AG08396 (cell line): Measurements from ENCODE around the gene CDC27.
A peak's percentile ranks its signal among the peaks of the same experiment; 100 is the strongest.
"Not testable (repeated sequence)": the region's sequence is repeated elsewhere in the genome, so short reads cannot be mapped to it uniquely, and the experiment has no call there.

ENCODE experiments used
- DNase-seq: peaks from one replicate; pipeline ENCODE4 v3.0.0; 2012; ENCODE audit warnings: low spot score, mixed read lengths

CDC27 gene

DNA sequence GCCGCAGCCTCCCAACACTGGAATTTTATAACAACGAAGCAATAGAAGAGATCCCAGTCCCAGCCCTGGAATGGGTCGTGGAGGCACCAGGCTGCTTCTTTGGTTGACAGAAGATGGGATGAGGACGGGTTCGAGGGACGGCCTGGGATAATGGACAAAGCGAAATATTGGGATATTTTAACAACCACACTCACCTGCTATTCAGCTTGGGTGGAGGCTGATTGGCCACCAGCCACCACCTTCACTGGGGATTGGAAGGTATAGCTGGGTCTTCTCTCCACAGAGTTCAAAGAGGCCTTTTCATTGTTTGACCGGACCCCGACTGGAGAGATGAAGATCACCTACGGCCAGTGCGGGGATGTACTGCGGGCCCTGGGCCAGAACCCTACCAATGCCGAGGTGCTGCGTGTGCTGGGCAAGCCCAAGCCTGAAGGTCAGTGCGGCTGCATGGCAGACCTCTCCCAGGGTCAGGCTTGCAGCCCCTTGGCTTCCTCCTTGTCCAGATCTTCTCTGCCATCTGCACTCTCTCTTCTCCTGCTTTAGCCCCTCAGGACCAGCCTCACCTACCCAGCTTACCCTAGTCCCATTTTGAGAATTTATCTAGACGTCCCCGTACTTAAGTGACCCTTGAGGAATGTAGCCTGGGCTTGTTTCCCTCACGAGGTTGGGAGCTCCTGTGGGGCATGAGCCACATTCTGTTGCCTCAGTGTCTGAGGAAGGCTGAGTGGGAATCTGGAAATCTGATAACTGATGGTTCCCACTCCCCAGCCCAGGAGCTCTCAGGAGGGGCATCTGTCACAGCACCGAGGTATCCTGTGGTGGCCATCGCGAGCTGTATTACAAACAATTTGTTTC is 30.8 kb upstream of the CDC27 start:
- DNase-seq: no peak

DNA sequence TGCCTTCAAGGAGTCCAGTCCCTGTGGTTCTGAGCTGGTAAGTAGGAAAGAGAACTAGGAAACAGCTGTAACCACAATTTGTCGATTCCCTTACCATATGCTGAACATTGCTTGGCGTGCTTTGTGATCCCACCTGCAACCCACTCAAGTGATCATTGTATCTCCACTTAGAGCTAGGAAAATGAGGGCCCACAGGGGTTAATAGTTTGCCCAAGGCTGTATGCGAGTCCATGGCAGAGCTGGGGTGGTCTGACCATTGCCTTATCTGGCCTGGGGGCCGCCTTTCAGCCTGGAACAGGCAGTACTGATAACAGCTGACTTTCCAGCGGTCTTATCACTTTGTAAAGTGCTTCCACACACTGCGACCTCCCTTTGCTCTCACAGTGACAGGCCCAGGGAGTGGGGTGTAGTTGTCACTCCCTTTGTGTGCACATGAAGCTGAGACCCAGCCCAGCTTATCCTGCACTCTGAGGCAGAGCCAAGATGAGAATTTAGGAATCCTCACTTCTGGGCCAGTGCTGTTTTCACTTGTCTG is 29.9 kb upstream of the CDC27 start:
- DNase-seq: no peak

DNA sequence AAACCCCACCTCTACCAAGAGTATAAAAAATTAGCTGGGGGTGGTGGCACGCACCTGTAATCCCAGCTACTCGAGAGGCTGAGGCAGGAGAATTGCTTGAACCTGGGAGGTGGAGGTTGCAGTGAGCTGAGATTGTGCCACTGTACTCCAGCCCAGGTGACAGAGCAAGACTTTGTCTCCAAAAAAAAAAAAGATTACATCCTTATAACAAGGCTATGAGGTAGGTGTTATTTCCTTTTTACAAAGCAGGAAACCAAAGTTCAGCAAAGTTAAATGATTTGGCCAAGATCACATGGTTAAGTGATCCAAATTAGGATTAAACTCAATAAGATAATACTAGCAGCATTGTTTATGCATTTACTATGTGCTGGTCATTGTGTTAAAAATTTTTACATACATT is 28.2 kb upstream of the CDC27 start:
- not testable (repeated sequence) for DNase-seq

DNA sequence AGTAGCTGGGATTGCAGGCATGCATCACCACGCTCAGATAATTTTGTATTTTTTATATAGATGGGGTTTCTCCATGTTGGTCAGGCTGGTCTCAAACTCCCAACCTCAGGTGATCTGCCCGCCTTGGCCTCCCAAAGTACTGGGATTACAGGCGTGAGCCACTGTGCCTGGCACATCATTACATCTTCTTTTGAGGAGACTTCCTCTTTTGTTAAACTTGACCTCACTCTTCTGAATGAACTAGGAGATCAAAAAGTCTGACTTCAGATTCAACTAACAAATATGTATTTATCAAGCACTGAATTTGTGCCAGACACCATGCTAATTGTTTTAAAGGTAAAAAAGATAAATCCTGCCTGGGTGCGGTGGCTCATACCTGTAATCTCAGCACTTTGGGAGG is 27.7 kb upstream of the CDC27 start:
- not testable (repeated sequence) for DNase-seq

DNA sequence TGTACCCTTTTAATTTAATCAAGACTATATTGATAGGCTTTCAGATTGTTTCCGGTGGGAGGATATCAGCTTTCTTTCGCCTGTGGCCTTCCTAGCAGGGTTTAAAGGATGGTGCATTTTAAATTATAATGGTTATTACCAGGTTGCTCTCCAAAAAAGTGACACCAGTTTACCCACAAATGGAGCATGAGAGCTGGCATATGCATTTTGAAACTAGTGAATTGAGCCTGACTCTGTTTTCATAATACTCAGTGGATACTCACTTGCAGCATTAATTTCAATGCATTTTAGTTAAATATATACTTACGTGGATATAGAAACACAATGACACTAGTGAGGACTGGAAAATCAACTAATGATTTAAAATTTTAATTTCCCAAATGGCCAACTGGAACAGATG is 25.8 kb upstream of the CDC27 start:
- DNase-seq: no peak

DNA sequence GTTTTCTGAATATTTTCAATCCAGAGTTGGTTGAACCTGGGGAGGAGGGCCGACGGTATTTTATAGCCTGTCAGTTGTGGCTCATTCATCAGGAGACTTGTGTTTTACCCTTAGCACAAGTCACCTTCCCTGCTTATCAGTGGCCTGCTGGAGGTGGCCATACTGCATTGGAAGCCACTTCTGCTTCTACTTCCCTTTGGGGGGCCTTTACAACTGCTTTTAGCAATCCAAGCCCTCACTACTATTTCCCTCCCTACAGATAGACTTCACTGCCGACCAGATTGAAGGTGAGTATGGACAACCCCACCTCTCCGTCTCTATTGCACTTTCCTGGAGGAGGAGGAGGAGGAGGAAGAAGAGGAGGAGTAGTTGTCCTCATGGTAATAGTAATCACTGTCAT is 24.4 kb upstream of the CDC27 start:
- DNase-seq: no peak

DNA sequence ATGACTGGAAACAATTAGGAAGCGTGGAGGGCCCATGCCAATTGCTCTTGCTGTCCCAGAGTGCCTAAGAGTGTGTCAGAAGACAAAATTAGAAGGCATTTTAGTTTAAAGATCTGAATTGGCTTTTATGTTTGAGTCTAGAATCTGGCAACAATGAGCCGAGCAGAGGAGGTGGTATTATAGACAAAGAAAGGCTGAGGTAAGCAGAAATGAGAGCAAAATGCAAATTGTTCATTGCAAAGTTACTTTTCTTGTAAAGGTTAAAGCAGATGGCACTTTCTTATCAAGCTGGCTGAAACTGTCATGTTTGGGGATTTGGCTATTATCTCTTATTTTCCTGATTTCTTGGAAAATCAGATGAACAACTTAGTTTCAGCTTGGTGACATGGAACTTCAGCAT is 23.4 kb upstream of the CDC27 start:
- DNase-seq: no peak

DNA sequence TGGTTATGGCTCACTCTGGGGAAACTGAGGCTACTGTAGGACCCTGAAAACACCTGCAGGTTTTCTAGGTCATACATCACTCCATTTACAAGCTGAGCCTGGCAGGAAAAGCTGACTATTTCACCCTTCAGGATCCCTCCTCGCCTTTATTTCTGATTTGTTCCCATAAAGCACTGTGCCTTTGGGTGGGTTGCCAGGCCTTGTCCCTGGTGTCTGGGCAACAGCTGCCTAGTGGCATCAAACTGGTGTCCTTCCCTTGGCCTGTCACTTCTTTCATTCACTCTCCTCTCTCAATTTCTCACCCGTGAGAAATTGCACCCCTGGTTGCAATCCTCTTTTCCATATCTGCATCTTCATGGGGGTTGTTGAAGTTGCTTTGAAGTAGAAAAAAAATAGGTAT is 21.7 kb upstream of the CDC27 start:
- DNase-seq: no peak

DNA sequence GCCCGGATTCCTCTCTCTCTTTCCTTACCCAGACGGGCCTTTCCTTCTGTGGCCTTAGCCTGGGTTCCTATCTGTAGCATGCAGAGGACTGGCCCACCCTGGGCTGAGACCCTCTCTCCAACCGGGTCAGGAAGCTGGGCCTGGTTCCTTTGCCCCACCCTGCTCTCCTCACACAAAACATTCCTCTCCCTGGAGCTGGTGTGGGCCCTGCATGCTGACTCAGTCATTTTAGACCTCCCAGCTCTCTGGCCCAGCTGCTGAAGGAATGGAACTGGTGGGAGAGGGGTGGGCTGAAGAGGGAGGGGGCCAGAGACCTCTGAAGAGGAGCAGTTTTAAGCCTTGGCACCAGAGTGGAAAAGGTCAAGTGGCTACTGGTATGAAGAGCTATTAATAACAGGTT is 21.0 kb upstream of the CDC27 start:
- no peak for DNase-seq

DNA sequence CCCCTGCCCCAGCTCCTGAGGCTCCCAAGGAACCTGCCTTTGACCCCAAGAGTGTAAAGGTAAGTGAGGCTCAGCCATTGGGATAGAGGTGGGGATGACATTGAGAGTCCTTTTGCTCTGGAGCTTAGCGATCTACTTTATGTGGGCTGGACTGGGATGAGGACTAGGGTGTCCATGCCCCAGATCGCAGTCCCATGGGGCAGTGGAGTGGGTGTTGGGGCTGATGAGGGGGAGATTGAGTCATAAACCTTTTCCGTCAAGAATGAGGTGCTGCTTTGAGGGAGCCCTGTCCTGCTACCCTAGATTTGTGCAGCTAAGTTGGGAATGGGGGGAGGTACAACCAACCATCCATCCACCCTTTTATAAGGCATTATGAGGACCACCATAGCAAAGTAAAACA is 20.4 kb upstream of the CDC27 start:
- no peak for DNase-seq

DNA sequence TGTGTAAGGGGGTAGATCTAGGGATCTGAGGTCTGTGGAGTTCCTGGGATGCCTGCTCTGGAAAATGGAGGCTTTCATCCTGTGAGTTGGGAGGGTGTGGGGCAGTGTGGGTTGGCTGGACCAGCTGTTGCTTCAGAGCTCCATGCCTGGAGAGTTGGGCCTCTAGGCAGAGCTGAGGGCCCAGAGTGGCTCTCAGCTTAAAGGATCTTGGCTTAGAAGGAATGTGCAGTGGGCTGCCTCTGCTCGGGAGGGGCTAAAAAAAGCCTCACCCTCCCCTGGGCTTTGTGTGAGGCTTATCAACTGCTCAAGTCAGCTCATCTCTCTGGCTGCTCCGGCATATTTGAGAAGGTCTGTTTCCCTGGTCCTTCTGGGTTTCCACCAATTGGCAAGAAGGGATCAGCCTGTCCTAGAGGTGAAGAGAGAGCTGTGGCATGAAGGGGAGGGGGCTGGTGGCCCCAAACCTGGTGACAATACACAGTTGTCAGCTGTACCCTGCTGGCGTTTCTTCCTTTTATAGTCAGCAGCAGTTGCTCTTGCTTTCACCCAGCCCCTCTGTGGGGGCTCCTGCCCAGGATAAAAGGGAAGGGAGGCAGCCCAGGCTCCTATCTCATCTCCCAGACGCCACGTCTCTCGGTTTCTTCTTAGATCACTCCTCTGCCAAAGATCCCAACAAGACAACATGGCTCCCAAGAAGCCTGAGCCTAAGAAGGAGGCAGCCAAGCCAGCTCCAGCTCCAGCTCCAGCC is 19.8 kb upstream of the CDC27 start, which contains the start of gene MYL4:
MYL4 (plus strand) TSS at position 605 of the 745 bp plus-strand sequence; CDS start at position 680, 75 bp downstream.
- no peak for DNase-seq

DNA sequence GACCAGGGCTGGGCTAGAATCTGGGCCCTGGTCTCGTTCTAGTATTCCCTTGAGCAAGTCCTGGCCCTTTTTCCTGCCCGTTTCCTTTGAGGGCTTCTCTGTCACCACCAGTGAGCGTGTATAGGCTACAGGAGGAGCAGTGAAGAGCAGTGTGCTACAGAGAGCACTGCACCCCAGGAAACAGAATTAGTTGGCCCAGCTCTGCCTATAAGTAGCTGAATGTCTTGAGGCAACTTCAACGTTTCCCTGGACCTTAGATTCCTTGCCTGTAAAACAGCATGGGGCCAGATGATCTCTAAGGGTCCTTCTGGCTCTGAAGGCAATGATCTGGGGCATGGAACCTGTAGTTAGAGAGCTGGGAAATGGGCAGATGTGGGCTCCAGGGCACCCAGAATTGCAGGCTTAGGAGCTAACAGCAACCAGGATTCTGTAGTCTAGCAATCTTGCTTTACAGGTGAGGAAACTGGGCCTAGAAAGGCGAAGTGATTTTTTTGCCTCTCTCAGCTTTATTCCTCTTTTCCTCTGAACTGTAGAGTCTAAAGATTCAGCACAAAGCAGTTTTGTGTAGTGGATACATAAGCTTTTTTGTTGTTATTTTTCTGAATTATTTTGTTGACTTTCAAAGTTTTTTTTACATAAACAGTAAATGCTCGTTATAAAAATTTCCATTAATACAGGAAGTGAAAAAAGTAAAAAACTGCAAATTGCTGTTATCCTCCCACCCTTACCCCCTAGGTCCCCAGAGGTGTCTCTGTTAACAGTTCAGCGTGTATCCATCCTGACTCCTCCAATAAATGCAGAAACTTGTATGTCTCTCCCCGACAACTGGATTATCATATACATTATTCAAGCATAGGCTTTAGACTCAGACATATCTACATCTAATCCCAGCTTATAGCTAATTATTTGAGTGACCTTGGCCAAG is 18.3 kb upstream of the CDC27 start:
- no peak for DNase-seq

DNA sequence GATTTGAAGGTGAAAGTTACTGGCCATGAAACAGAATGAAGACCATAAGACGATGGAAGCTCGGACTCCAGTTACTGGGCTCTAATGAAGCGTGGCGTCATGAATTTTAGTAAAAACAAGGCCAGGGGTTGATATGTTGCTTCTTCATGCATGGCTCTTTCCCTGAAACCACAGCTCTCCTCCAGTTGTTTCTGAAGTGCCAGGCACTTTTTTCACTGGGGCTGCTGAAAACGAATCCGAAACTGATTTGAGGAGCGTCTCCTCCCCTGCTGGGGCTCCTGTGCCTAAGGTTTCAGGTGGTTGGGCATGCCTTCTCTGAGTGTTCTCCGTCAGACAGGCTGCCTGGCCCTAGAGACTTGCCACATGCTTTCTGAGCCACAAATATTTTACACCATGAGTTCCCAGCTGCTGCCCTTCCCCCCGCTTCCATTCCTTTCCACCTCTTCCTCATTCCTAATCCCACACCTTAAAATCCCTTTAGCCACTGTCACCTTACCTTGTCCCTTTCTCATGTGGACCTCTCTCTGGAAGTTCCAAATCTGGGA is 16.4 kb upstream of the CDC27 start:
- DNase-seq: peak; percentile 67

DNA sequence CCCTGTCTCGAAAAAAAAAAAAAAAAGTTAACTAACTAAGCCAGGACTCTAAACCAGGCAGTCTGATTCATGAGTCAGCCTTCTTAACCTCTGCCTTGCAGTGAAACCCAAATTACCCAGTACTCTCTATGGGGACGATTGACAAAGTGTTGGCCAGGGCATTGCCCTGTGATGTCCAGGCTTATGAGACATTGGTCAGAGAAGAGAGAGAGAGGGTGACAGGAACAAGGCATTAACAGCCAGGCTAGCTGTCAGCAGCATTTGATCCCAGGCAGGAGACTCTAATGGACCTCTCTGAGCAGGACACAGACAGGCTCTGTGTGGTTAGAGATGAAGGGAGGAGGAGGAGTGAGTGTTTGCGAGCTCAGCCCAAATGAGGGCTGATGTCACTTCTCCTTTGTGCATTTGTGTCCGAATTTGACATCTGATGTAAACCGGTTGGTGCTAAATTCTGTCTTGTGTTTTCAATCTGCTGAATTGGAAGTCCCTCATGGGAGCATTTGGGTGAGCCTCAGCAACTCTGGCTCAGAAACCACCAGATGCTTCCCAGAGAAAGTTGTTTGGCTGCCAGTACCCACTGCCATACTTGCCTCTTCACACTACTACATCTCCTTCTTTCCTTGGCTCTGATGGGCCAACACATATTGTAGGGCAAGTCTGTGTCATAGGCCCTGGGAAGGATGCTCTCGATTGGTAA is 15.8 kb upstream of the CDC27 start:
- DNase-seq: no peak

DNA sequence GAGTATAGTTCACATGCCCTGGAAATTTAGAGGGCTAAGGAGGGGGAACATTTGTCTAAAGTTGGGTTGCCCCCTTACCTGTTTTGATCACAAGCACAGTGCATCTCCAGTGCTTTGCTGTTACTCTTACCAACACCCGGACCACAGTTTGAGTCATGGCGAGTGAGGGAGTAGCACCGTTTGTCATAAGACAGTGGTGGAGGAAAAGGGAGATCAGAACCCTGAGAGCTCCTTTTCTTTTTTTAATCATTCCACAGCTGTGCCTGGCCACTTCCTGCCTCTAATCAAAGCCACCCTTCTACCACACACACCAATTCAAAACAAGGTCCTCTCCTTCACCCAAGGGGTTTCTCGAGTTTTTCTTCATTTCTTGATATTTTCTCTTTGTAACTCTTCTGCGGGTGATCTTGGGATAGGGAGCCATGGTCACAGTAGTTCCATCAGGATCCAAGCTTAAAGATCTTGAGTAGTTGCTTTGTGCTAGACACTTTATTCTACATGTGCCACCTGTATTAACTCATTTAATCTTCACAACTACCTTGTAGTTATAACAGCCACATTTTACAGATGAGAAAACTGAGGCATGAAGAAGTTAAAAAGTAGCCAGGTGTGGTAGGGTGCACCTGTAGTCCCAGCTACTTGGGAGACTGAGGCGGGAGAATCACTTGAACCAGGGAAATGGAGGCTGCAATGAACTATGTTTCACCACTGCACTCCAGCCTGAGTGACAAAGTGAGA is 15.1 kb upstream of the CDC27 start:
- no peak for DNase-seq

DNA sequence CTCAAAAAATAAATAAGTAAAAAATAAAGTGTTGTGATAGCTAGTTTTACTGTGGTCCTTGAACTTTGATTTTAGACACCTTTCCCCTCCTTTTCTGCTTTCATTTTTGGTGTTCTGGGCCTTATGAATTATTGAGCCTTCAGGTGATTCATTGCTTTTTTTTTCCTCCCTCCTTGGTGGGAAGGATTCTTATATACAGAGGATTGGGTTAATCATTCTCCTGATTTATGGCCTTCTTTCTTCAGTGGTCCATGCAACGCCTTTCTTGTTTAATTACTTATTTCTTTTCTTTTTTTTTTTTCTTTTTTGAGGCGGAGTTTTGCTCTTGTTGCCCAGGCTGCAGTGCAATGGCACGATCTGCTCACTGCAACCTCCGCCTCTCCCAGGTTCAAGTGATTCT is 12.1 kb upstream of the CDC27 start:
- DNase-seq: no peak

DNA sequence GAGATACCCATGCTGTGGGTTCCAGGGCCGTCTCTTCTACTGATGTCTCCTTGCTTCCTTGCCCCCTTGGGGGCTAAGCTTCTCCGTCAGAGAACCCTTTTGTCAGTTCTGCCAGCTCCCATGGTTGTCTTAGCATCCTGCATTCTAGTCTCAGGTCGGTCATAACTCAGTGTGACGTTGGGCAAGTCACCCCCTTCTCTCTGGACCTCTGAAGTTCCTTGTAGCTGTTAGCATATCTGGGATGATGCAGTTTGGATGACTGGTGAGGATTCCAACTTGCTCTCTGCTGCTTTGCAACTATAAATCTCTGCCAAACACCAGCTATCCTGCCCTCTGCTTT is 11.2 kb upstream of the CDC27 start:
- DNase-seq: no peak

DNA sequence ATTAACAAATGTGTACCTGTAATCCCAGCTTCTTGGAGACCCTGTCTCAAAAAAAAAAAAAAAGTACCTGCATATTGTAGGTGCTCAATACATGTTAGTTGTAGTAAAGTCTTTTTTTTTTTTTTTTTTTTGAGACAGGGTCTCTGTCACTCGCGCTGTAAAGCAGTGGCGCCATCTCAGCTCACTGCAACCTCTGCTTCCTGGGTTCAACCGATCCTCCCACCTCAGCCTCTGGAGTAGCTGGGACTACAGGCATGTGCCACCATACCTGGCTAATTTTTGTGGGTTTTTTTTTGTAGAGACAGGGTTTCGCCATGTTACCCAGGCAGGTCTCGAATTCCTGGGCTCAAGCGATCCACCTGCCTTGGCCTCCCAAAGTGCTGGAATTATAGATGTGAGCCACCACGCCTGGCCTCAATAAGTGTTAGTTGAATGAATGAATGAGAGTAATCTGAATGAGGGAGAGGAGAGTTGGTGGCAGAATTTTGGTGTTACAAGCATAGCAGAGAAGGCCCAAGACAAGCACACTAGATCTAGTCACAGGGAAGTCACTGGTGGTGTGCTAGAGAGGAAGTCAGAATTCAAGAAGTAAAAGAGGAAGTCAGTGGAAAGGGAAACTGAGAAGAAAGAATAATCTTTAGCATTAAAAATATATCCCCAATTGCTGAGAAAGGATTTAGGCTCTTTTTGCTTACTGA is 10.7 kb upstream of the CDC27 start:
- no peak for DNase-seq

DNA sequence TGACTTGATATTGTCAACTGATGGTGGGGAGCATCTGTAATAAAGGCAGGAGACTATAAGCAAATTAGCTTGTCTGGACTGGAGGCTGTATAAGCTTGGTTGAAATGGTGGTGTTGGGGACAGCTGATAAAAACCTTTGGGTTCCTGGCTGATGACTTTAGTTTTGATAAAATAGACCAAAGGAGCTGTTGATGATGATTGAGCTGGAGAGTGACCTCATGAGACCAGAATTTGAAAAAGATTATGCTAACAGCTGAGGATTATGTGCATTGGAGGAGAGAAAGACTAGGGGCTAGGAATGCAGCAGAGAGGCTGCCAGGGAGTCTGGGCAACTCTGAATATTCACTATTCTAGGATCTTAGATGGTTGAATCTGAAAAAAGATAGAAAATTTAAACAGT is 8.7 kb upstream of the CDC27 start:
- DNase-seq: no peak

DNA sequence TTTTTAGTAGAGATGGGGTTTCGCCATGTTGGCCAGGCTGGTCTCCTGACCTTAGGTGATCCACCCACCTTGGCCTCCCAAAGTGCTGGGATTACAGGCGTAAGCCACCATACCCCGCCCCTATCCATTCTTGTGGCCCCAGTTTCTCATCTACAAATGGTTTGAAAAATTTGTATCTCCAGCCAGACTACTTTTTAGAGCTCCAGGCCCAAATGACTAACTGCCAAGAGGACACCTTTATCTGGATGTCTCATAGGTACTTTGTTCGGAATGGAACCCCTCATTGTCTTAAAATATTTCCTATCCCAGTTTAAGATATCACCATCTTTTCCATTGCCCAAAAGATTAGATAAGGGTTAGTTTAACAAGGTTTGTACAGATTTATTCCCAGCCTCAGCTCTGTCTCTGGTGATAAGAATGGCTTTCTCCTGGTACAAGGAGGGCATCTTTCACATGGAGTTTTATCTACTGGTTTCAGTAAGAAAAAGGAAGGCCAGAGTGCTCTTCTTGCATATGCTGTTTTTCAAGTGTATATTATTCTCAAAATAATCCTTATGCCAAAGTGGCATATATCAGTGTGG is 4.9 kb upstream of the CDC27 start:
- no peak for DNase-seq
